Tibial nerve (tissue), 4 donors: ENCODE measurements around the gene KIF3C. TPM values are rescaled to one million over a fixed set of nuclear protein-coding genes. Genes with fewer than 3 reads are reported as not detected.
"Not testable (repeated sequence)": the region's sequence is repeated elsewhere in the genome, so short reads cannot be mapped to it uniquely, and the experiment has no call there.

Source experiments
- DNase-seq, 2 donors: peaks; one replicate each; pipeline ENCODE4 v3.0.0-alpha.2; 2019; ENCODE audit warnings: low spot score in 2 of 2
- H3K27ac ChIP-seq, 4 donors: fragments of 200-600 bp; sonication (generic) in 3 of 4; one replicate each; pipeline ENCODE4 v1.5.1; 2017 to 2019; ENCODE audit warnings: mild to moderate bottlenecking in 1 of 4
- H3K27me3 ChIP-seq, 2 donors: fragments of 200-600 bp; sonication (generic) in 1 of 2; one replicate each; pipeline versions ENCODE4 v1.5.1 to v1.6.0; 2017 to 2019
- H3K36me3 ChIP-seq, 3 donors: fragments of 200-600 bp; sonication (generic); one replicate each; pipeline ENCODE4 v1.5.1; 2018 to 2019
- H3K4me1 ChIP-seq, 4 donors: fragments of 200-600 bp; sonication (generic) in 3 of 4; one replicate each; pipeline ENCODE4 v1.5.1; 2017 to 2019
- H3K4me3 ChIP-seq, 4 donors: fragments of 200-600 bp; sonication (generic) in 3 of 4; one replicate each; pipeline ENCODE4 v1.5.1; 2017 to 2019; ENCODE audit warnings: mild to moderate bottlenecking in 1 of 4, moderate library complexity in 1 of 4
- H3K9me3 ChIP-seq, 4 donors: fragments of 200-600 bp; sonication (generic) in 3 of 4; one replicate each; pipeline ENCODE4 v1.5.1; 2017 to 2019
- EP300 ChIP-seq, 2 donors: sonication (generic); formaldehyde crosslinking; IDR thresholded peaks; one replicate each; pipeline ENCODE4 v1.6.1; 2017; ENCODE audit warnings: antibody characterized with exemption in 2 of 2, mild to moderate bottlenecking in 1 of 2
- POLR2A ChIP-seq, 2 donors: fragments of 450-650 bp; IDR thresholded peaks; one replicate each; pipeline ENCODE4 v1.6.1; 2017; ENCODE audit warnings: antibody characterized with exemption in 2 of 2, mild to moderate bottlenecking in 2 of 2, moderate library complexity in 2 of 2
- WGBS, 2 donors: methylation state at CpG; one replicate each; pipeline ENCODE4 v1.1.5; 2018; 5-methylcytosine and 5-hydroxymethylcytosine counted together
- total RNA-seq, 4 donors: library from RNA; depleted of rRNA; stranded (reverse); fragments of >200 nt; gene quantifications; one replicate each; pipeline ENCODE4 v1.1.0, GENCODE V29; 2016
- TF ChIP-seq, protein P1 (sequence below), 5 experiments: fragments of 200-600 bp in 3 of 5; fragments of 450-650 bp in 2 of 5; sonication (generic) in 3 of 5; IDR thresholded peaks; one replicate each; pipeline ENCODE4 v1.5.1; 2016 to 2019; ENCODE audit warnings: antibody characterized with exemption in 5 of 5, mild to moderate bottlenecking in 3 of 5, moderate library complexity in 2 of 5

KIF3C gene
- total RNA-seq, 4 donors from 2014 or later: 20.2 to 31.9 (median 22.8) TPM

DNA sequence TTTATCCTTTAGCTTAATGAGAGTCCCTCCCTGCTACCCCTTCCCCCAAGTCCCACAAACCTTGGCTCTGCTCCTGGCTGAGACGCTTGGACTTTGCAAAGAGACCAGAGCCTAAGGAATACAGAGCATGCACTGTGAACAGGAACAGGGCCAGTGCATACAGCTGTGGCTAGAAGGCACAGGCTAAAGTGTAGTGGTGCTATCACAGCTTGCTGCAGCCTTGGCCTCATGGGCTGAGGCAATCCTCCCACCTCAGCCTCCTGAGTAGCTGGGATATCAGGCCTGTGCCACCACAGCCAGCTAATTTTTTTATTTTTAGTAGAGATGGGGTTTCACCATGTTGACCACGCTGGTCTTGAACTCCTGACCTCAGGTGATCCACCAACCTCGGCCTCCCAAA, 64.5 kb downstream of the KIF3C start:
- no peak for TF ChIP-seq EP300 (IDR thresholded peaks at IDR 0.05)
- TF ChIP-seq, protein P1, sequence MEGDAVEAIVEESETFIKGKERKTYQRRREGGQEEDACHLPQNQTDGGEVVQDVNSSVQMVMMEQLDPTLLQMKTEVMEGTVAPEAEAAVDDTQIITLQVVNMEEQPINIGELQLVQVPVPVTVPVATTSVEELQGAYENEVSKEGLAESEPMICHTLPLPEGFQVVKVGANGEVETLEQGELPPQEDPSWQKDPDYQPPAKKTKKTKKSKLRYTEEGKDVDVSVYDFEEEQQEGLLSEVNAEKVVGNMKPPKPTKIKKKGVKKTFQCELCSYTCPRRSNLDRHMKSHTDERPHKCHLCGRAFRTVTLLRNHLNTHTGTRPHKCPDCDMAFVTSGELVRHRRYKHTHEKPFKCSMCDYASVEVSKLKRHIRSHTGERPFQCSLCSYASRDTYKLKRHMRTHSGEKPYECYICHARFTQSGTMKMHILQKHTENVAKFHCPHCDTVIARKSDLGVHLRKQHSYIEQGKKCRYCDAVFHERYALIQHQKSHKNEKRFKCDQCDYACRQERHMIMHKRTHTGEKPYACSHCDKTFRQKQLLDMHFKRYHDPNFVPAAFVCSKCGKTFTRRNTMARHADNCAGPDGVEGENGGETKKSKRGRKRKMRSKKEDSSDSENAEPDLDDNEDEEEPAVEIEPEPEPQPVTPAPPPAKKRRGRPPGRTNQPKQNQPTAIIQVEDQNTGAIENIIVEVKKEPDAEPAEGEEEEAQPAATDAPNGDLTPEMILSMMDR (IDR thresholded peaks at IDR 0.05): no peak
- no peak for TF ChIP-seq POLR2A (IDR thresholded peaks at IDR 0.05)
- no peaks in the 10 kb centered on the region for H3K4me1 ChIP-seq
- no peak overlapping the region for H3K4me3 ChIP-seq
- DNase-seq: no peak
- H3K27me3 ChIP-seq: no peaks in the 10 kb centered on the region
- no peaks in the 10 kb centered on the region for H3K36me3 ChIP-seq
- H3K27ac ChIP-seq: no peak overlapping the region
- H3K9me3 ChIP-seq: no peaks in the 10 kb centered on the region
- 77 to 81% methylated on average over 3 of the region's 3 CpGs for WGBS, 2 donors

DNA sequence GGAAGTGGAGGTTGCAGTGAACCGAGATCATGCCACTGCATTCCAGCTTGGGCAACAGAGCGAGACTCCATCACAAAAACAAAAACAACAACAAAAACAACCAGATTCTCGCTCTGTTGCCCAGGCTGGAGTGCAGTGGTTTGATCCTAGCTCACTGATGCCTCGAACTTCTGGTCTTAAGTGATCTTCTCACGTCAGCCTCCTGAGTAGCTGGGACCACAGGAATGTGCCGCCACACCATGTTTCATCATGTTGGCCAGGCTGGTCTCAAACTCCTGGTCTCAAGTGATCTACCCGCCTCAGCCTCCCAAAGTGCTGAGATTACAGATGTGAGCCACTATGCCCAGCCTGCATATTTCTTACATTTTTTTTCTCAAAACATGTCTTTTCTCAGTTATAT, 64.9 kb downstream of the KIF3C start:
- H3K4me1 ChIP-seq, H3K27ac ChIP-seq, DNase-seq, H3K9me3 ChIP-seq, H3K4me3 ChIP-seq, H3K27me3 ChIP-seq, H3K36me3 ChIP-seq: not testable (repeated sequence)
- 87 to 88% methylated on average over 6 to 7 of the region's 7 CpGs for WGBS, 2 donors

DNA sequence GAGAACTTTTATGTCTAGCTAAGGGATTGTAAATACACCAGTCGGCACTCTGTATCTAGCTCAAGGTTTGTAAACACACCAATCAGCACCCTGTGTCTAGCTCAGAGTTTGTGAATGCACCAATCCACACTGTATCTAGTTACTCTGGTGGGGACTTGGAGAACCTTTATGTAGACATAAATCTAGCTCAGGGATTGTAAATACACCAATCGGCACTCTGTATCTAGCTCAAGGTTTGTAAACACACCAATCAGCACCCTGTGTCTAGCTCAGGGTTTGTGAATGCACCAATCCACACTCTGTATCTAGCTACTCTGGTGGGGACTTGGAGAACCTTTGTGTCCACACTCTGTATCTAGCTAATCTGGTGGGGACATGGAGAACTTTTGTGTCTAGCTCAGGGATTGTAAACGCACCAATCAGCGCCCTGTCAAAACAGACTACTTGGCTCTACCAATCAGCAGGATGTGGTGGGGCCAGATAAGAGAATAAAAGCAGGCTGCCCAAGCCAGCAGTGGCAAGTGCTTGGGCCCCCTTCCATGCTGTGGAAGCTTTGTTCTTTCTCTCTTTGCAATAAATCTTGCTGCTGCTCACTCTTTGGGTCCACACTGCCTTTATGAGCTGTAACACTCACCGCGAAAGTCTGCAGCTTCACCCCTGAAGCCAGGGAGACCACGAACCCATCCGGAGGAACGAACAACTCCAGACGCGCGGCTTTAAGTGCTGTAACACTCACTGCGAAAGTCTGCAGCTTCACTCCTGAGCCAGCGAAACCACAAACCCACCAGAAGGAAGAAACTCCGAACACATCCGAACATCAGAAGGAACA, 66.1 kb downstream of the KIF3C start:
- not testable (repeated sequence) for H3K9me3 ChIP-seq, H3K4me3 ChIP-seq, H3K36me3 ChIP-seq, H3K4me1 ChIP-seq, DNase-seq, H3K27ac ChIP-seq, H3K27me3 ChIP-seq
- 50 to 53% methylated on average over 16 of the region's 16 CpGs for WGBS, 2 donors

DNA sequence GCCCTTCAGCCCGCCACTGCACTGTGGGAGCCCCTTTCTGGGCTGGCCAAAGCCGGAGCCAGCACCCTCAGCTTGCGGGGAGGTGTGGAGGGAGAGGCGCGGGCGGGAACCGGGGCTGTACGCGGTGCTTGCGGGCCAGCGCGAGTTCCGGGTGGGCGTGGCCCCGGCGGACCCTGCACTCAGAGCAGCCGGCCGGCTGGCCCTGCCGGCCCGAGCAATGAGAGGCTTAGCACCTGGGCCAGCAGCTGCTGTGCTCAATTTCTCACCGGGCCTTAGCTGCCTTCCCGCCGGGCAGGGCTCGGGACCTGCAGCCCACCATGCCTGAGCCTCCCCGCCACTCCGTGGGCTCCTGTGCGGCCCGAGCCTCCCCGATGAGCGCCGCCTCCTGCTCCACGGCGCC, 66.9 kb downstream of the KIF3C start:
- WGBS, 2 donors: 91 to 93% methylated on average over 27 to 31 of the region's 33 CpGs

DNA sequence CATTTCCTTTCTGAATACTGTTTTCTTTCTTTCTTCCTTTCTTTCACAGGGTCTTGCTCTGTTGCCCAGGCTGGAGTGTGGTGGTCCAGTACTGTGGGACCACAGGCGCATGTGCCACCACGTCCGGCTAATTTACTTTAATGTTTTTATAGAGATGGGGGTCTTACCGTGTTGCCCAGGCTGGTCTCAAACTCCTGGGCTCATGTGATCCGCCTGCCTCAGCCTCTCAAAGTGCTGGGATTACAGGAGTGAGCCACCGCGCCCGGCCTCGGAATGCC, 68.7 kb downstream of the KIF3C start:
- H3K27ac ChIP-seq, H3K27me3 ChIP-seq, H3K9me3 ChIP-seq, DNase-seq, H3K4me3 ChIP-seq, H3K36me3 ChIP-seq, H3K4me1 ChIP-seq: not testable (repeated sequence)
- WGBS, 2 donors: 82 to 85% methylated on average over 9 of the region's 9 CpGs

More for the DNA sequence above, 66.9 kb downstream of the KIF3C start:
- H3K36me3 ChIP-seq, DNase-seq, H3K4me3 ChIP-seq, H3K27ac ChIP-seq, H3K4me1 ChIP-seq, H3K27me3 ChIP-seq, H3K9me3 ChIP-seq: not testable (repeated sequence)

DNA sequence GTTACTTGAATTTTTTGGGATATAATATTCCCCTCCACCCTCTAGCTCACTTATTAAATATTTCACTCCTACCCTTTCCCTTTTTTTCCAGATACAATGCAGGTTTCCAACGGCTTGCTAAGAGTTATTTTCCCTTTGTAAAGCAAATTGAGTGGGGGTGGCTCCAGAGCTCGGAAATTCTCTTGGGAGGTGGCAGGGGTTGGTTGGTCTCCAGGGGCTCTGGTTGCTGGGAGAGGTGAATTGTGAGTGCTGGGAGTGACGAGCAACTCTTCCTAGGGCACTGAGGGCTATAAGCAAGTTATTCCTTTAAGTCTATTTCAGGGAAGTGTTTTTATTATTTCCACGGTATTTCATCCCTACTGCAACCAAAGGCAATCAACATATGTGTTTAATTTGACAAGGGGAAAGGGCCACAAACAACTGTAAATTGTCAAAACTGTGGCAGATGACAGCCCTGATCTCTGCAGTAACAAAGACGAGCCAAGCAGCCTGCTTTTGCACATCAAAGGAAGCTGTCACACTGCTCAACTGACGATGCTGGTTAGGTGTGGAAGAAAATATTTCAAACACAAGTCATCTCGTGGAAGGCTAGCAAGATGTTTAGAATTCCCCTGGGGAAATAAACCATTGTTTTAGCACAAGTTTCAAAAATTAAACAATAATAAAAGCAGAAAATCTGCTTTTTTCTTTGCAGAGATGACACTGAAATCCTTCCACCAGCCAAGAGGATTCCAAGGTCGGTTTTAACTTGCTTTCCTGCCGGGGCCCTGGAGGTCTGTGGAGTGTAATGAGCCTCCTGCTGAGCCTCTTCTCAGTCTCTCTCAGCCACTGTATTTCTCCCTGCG, 69.2 kb downstream of the KIF3C start:
- Histone ChIP-seq H3K4me3 (no peak overlapping the region), H3K36me3 (no peaks in the 10 kb centered on the region), H3K27ac (no peak overlapping the region), H3K9me3 (no peaks in the 10 kb centered on the region), H3K4me1 (no peaks in the 10 kb centered on the region), H3K27me3 (no peaks in the 10 kb centered on the region)
- whole genome bisulfite sequencing, 2 donors: 14 to 24% methylated on average over 10 of the region's 10 CpGs
- no peak for DNase-seq
- TF ChIP-seq, protein P1 (IDR thresholded peaks at IDR 0.05): no peak
- TF ChIP-seq EP300 (IDR thresholded peaks at IDR 0.05): no peak
- no peak for TF ChIP-seq POLR2A (IDR thresholded peaks at IDR 0.05)

DNA sequence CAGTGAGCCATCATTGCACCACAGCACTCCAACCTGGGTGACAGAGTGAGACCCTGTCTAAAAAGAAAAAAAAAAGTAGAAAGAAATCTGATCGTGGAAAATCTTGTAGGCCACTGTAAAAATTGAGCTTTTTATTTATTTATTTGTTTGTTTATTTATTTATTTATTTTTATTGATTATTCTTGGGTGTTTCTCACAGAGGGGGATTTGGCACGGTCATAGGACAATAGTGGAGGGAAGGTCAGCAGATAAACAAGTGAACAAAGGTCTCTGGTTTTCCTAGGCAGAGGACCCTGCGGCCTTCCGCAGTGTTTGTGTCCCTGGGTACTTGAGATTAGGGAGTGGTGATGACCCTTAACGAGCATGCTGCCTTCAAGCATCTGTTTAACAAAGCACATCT, 72.7 kb downstream of the KIF3C start:
- H3K4me3 ChIP-seq, H3K4me1 ChIP-seq, H3K27me3 ChIP-seq, DNase-seq, H3K36me3 ChIP-seq, H3K9me3 ChIP-seq, H3K27ac ChIP-seq: not testable (repeated sequence)
- WGBS, 2 donors: 59 to 76% methylated on average over 4 to 5 of the region's 5 CpGs
